Stimulated activated effector memory CD8-positive, alpha-beta T cell treated with anti-CD3 and anti-CD28 coated beads, Interleukin-12 subunit alpha, Interleukin-12 subunit beta, amount 100 ng/mL, for 72 hours (primary cell): ENCODE measurements around the gene IPPK.

Source experiments
- ATAC-seq: fragments of 150-1000 bp; cut with Tn5 transposase; 2 replicates; pipeline ENCODE4 v1.10.0; 2021
- DNase-seq, 2 donors: peaks; one replicate each; pipeline ENCODE4 v3.0.0; 2021 to 2022; ENCODE audit warnings: low spot score in 2 of 2
- H3K27ac Mint-ChIP-seq: one replicate; pipeline ENCODE4 v1.8.0; 2022; ENCODE audit warnings: mild to moderate bottlenecking, mixed read lengths
- H3K36me3 Mint-ChIP-seq: one replicate; pipeline ENCODE4 v1.8.0; 2022; ENCODE audit warnings: mild to moderate bottlenecking, mixed read lengths
- H3K4me1 Mint-ChIP-seq: one replicate; pipeline ENCODE4 v1.8.0; 2022; ENCODE audit warnings: mixed read lengths
- H3K4me3 Mint-ChIP-seq: one replicate; pipeline ENCODE4 v1.8.0; 2022; ENCODE audit warnings: mild to moderate bottlenecking, mixed read lengths
- H3K9me3 Mint-ChIP-seq: one replicate; pipeline ENCODE4 v1.8.0; 2022; ENCODE audit warnings: mixed read lengths

The IPPK gene

GRCh38 chr9:92620845-92621244 lies 49.1 kb downstream of the IPPK start:
- DNase-seq = no peak
- no peak for ATAC-seq
- Mint-ChIP-seq H3K9me3 (no peaks in the 10 kb centered on the region), H3K36me3 (peaks cover 62% of the 10 kb centered on the region), H3K4me1 (peaks cover 5% of the 10 kb centered on the region), H3K27ac (peak overlapping the region; percentile 56), H3K4me3 (no peak overlapping the region)

- Mint-ChIP-seq H3K4me1 (no peaks in the 10 kb centered on the region), H3K4me3 (no peak overlapping the region), H3K9me3 (no peaks in the 10 kb centered on the region), H3K36me3 (peaks cover 65% of the 10 kb centered on the region), H3K27ac (no peak overlapping the region)
- DNase-seq (no peak), ATAC-seq (no peak)
Measured at GRCh38 chr9:92619601-92620300, 50.2 kb downstream of the IPPK start.

GRCh38 chr9:92618633-92619225 lies 51.2 kb downstream of the IPPK start:
- H3K36me3 Mint-ChIP-seq = peaks cover 65% of the 10 kb centered on the region
- H3K4me3 Mint-ChIP-seq = no peak overlapping the region
- H3K27ac Mint-ChIP-seq = no peak overlapping the region
- H3K4me1 Mint-ChIP-seq = no peaks in the 10 kb centered on the region
- H3K9me3 Mint-ChIP-seq = no peaks in the 10 kb centered on the region
- no peak for DNase-seq
- no peak for ATAC-seq

- H3K4me1 Mint-ChIP-seq = no peaks in the 10 kb centered on the region
- DNase-seq (no peak), ATAC-seq (no peak)
- H3K4me3 Mint-ChIP-seq = no peak overlapping the region
- H3K27ac Mint-ChIP-seq = no peak overlapping the region
- H3K36me3 Mint-ChIP-seq = peaks cover 64% of the 10 kb centered on the region
- no peaks in the 10 kb centered on the region for H3K9me3 Mint-ChIP-seq
Measured at GRCh38 chr9:92617951-92618510, 51.9 kb downstream of the IPPK start.

- no peak for ATAC-seq
- no peaks in the 10 kb centered on the region for H3K4me1 Mint-ChIP-seq
- peaks cover 65% of the 10 kb centered on the region for H3K36me3 Mint-ChIP-seq
- peak overlapping the region; percentile 54 for H3K27ac Mint-ChIP-seq
- DNase-seq = no peak
- H3K4me3 Mint-ChIP-seq = no peak overlapping the region
- no peaks in the 10 kb centered on the region for H3K9me3 Mint-ChIP-seq
Measured at GRCh38 chr9:92617195-92617813, 52.6 kb downstream of the IPPK start.

GRCh38 chr9:92616655-92617111 lies 53.2 kb downstream of the IPPK start:
- DNase-seq = no peak
- no peak for ATAC-seq
- Mint-ChIP-seq H3K36me3 (peaks cover 68% of the 10 kb centered on the region), H3K4me3 (no peak overlapping the region), H3K9me3 (no peaks in the 10 kb centered on the region), H3K4me1 (no peaks in the 10 kb centered on the region), H3K27ac (peak overlapping the region; percentile 54)

GRCh38 chr9:92616199-92616641 lies 53.7 kb downstream of the IPPK start:
- H3K36me3 Mint-ChIP-seq = peaks cover 68% of the 10 kb centered on the region

GRCh38 chr9:92615790-92616189 lies 54.1 kb downstream of the IPPK start:
- ATAC-seq (no peak), DNase-seq (no peak)
- H3K36me3 Mint-ChIP-seq = peaks cover 70% of the 10 kb centered on the region
- no peak overlapping the region for H3K27ac Mint-ChIP-seq
- H3K4me3 Mint-ChIP-seq = no peak overlapping the region
- H3K9me3 Mint-ChIP-seq = no peaks in the 10 kb centered on the region
- no peaks in the 10 kb centered on the region for H3K4me1 Mint-ChIP-seq

More at GRCh38 chr9:92616199-92616641, 53.7 kb downstream of the IPPK start:
- no peaks in the 10 kb centered on the region for H3K4me1 Mint-ChIP-seq
- ATAC-seq (no peak), DNase-seq (no peak)
- H3K9me3 Mint-ChIP-seq = no peaks in the 10 kb centered on the region
- no peak overlapping the region for H3K4me3 Mint-ChIP-seq
- peak overlapping the region; percentile 54 for H3K27ac Mint-ChIP-seq

- ATAC-seq = no peak
- no peak for DNase-seq
- no peaks in the 10 kb centered on the region for H3K9me3 Mint-ChIP-seq
- H3K4me3 Mint-ChIP-seq = no peak overlapping the region
- H3K36me3 Mint-ChIP-seq = peaks cover 74% of the 10 kb centered on the region
- H3K27ac Mint-ChIP-seq = peak overlapping the region; percentile 45
- no peaks in the 10 kb centered on the region for H3K4me1 Mint-ChIP-seq
Measured at GRCh38 chr9:92614763-92615461, 55.0 kb downstream of the IPPK start.

- no peaks in the 10 kb centered on the region for H3K4me1 Mint-ChIP-seq
- ATAC-seq = no peak
- H3K4me3 Mint-ChIP-seq = no peak overlapping the region
- no peak overlapping the region for H3K27ac Mint-ChIP-seq
- no peak for DNase-seq
- H3K36me3 Mint-ChIP-seq = peaks cover 74% of the 10 kb centered on the region
- no peaks in the 10 kb centered on the region for H3K9me3 Mint-ChIP-seq
Measured at GRCh38 chr9:92614123-92614510, 55.8 kb downstream of the IPPK start.

GRCh38 chr9:92613268-92614122 lies 56.4 kb downstream of the IPPK start:
- no peak for ATAC-seq
- no peak overlapping the region for H3K27ac Mint-ChIP-seq
- H3K9me3 Mint-ChIP-seq = no peaks in the 10 kb centered on the region
- no peak overlapping the region for H3K4me3 Mint-ChIP-seq
- H3K36me3 Mint-ChIP-seq = peaks cover 68% of the 10 kb centered on the region
- no peaks in the 10 kb centered on the region for H3K4me1 Mint-ChIP-seq
- DNase-seq = no peak

- no peaks in the 10 kb centered on the region for H3K9me3 Mint-ChIP-seq
- H3K4me3 Mint-ChIP-seq = no peak overlapping the region
- no peak for DNase-seq
- H3K27ac Mint-ChIP-seq = no peak overlapping the region
- H3K36me3 Mint-ChIP-seq = peaks cover 68% of the 10 kb centered on the region
- no peak for ATAC-seq
- H3K4me1 Mint-ChIP-seq = no peaks in the 10 kb centered on the region
Measured at GRCh38 chr9:92612816-92613215, 57.1 kb downstream of the IPPK start.

GRCh38 chr9:92612292-92612691 lies 57.6 kb downstream of the IPPK start:
- Mint-ChIP-seq H3K27ac (peak overlapping the region; percentile 69), H3K36me3 (peaks cover 67% of the 10 kb centered on the region), H3K4me3 (no peak overlapping the region), H3K9me3 (no peaks in the 10 kb centered on the region), H3K4me1 (no peaks in the 10 kb centered on the region)
- ATAC-seq = no peak
- no peak for DNase-seq

- Mint-ChIP-seq H3K9me3 (no peaks in the 10 kb centered on the region), H3K27ac (peak overlapping the region; percentile 69), H3K4me3 (no peak overlapping the region), H3K4me1 (no peaks in the 10 kb centered on the region), H3K36me3 (peaks cover 62% of the 10 kb centered on the region)
- ATAC-seq (peak; percentile 36), DNase-seq (no peak)
Measured at GRCh38 chr9:92611621-92612285, 58.2 kb downstream of the IPPK start.
